NCI-H2029 treated with DMSO at 0.1 percent for 48 hours (cell line): ENCODE data around the gene ZNF385B.

Source experiments
- DNase-seq: peaks from one replicate; lab custom pipeline; 2025; lab: John Stamatoyannopoulos, UW

ZNF385B gene

DNA sequence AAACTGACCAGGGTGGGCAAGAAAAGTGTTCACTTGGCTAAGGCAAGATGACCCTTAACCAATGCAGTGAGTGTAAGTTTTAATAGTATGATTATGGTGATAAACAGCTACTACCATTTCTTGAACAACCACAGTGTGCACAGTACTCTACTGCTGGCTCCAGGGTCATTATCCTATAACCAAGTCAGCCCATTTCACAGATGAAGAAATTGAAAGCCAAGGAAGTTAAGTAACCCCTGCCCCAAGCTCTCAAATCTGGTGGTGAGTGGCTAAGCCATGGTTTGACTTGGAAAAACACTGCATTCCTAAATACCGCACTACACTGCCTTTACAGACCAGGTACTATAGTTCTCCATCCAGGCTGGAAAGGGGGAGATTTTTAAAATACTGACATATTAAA is 5.7 kb downstream of the ZNF385B start:
- DNase-seq, result no peak

DNA sequence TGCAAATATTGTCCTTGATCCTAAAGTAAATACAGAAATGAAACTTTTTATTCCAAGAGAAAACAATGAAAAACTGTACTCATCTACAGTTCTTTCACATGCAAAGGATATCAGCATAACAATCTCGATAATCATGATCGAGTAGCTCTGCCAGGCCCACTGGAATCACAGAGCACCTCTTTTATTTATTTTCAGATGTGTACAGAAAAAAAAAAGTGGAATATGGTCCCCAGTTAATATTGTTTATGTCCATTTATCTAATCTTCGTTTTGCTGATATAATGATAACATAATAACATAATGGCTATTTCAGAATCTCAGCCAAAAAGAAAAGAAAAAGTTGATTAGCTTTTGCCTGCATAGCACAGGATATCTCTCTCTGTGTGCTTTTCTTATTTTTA is 6.5 kb downstream of the ZNF385B start:
- DNase-seq, result no peak

DNA sequence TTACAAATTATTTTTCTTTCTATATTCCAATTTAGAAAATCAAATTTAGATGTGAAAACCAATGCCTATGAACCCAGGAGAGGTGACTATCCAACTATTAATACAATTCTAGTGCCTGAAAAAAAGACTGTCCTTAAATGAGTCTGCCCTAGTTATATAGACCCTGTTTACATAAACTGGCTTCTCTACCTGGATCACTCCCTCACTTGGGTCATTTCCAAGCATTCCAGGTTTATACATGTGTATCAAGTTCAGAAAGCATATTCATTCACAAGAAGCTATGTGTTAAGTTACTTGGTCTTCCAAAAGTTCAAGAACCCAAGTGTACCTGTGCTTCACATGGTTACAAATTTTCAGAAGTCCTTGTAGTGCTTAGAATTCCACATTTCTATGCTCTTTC is 8.3 kb downstream of the ZNF385B start:
- DNase-seq, result no peak

DNA sequence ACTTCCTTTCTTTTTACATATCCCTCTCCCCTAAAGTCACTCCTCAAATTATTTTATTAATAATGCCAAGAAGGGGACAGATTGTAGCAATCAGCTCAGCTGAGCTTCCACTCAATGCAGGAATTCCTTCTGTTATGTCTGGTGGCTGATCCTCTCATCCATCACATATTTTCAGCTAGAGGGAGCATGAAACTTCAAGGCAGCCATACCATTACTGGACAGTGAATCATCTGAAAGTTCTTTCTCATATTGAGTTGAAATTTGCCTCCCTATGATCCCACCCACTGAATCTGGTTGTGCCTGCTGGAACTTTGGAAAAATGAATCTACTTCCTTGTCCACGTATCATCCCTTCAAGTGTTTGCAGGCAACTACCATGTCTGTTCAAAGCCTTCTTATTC is 11.2 kb downstream of the ZNF385B start:
- no peak for DNase-seq

DNA sequence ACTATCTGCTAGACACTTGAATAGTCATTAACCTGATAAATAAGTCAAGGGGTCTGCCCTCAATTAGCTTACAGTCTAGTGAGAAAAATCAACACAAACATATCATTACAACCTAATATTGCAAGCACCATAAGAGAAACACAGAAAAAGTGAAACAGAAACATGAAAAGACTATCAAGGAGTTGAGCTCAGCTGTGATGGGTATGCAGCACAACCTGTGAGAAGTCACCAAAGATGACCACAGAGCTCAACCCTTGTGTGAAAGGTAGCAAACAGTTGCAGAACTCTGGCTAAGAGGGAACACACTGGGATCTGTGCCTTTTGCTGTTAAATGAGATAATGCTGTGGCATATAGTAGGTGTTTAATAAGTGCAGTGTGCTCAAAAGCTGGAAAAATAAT is 11.7 kb downstream of the ZNF385B start:
- no peak for DNase-seq

DNA sequence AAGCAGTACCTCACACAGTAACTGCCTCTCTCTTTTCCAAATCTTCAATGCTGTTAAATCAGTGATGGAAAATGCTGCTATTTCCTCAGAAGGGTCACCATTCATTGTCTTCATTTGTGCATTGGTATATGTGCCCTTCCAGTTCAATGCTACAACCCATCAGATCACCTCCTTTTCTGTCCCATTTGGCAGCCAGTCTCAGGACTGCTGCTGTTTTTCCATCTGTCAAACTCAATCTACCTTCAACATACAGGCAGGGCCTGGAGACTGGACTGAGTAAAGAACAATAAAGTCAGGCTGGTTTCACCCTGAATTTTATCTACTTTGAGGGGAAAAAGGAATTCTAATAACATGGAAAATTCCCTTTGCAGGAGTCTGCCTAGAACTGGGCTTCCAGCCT is 17.9 kb downstream of the ZNF385B start:
- no peak for DNase-seq

DNA sequence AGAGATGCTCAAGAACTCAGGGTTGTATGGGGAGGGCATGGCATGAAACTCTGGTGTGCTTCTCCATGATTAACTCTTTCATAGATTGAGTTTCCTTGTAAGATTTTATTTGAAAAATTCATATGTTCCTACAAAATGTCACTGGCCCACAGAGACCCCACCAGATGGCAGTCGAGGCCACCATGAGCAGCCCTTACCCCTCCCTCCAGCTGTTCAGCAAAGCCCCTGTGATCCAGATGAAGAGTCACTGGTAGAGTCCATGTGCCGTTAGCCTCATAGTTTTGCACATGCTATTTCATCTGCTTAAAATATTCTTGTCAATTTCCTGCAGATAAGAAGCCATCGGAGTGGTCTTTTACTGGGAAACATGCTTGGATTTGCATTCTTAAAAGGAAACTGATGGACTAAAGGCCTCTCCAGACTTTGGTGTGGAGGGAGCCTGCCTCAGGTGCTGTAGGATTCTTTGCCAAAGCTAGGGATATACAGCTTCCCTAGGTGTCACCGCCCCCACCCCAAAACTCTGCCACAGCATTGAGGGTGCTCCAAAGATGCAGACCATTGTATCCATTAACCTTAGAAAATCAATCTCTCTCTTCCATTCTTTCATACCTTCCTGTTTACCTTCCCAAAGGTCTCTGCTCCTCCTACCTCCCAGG is 18.8 kb downstream of the ZNF385B start:
- no peak for DNase-seq

DNA sequence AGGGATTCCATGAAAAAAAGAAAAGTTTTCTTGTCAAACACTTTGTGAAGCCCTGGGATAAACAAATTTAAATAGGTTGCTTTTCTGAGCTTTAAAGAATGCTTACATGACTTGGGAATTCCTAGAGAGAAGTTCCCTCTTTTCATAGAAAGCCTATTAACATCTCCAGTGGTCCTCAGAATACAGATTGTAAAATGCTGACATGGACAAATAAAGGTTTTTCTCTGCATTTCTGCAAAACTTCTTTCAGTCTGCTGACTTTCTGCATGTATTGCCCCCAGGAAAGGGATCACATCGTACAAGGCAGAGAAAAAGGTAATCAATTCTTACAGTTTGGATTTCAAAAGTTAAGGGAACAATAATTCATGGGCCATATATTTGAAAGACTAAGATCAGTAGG is 20.6 kb downstream of the ZNF385B start:
- no peak for DNase-seq

DNA sequence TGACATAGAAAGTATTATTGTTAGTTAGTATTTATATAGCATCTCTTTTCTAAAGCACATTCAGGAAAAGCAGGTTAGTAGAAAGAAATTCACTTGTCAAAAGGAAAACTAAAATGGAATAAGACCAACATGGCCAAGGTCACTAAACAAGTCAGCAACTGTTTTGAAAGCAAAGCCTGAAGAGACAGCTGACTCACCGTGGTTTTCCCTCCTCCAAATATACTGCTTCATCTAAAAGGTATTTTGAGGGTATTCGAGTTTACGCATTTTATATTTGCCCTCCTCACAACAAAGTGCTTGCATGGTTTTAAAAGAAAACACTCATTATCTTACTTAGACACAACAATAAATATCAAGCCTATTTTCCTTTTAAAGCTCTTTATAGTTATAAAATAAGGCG is 24.0 kb downstream of the ZNF385B start:
- DNase-seq, result no peak

DNA sequence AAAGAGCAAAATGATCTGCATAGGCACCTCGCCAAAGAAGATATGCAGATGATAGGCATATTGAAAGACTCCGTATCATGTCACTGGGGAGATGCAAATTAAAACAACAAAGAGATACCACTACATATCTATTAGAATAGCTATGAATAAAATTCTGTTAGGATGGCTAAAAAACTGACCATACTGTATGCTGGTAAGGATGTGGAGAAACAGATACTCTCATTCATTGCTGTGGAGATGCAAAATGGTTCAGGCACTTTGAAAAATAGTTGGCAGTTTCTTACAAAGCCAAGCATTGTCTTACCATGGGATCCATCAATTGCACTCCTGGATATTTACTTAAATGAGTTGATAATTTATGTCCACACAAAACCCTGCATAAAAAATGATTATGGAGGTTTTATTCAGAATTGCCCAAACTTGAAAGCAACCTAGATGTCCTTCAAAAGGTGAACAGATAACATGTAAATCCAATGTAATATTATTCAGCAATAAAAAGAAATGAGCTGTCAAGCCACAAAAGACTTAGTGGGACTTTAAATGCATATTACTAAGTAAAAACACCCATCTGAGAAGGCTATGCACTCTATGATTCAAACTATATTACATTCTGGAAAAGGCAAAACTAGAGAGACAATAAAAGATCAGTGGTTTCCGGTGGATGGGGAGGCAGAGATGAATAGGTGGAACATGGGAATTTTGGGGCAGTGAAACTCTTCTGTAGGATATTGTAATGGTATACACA is 31.2 kb downstream of the ZNF385B start:
- no peak for DNase-seq

DNA sequence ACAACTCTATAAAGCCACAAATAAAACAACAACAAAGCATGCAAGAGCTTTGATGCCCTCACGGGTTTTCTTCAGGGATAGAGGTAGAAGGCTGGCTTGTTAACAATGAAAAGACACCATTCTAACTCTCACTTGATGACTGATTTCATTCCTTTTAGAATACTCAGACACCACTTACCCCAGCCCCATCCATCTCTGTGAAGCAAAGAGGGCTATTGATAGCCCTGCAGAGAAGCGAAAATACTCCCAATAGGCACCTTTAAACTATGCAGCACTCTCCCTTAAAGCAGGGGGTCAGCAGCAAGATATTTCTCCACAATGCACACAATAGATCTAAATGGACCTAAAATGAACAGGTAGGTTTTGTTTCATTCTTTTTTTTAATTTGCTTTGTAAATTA is 35.1 kb downstream of the ZNF385B start:
- DNase-seq, result no peak

DNA sequence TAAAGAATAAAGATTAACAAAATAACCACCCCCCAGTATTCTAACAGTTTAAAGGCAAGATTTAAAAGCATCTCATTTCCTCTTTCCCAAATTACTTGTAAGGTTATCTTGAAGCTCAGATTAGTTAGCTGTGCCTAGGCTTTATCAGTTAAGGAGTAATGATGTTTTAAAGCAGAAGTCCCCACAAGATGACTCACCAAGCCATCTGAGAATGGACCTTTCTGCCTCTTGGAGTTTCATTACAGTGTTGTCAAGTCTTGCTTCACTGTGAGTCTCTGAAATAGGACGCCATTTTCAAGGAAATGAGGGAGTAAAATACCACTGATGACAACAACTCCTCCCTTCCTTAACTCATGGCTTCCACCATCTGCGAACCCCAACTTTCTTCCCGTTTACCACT is 35.9 kb downstream of the ZNF385B start:
- DNase-seq, result no peak

DNA sequence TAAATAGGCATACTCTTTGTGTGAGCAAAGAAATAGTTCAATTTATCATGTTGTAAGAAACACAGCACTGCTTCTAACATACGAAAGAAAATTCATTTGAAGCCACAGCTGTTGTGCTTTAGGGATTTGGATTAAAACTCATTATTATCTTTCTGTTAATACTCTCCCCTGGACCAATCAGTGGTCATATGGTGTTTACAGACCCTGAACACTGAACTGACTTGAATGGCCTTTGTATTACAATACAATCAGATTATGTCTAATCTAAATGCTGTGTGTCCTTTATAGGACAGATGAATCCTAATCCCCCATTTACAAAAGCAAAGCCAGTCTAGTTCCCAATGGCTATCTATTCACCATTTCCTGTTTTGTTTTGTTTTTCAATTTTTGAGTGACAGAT is 36.5 kb downstream of the ZNF385B start:
- DNase-seq, result no peak

DNA sequence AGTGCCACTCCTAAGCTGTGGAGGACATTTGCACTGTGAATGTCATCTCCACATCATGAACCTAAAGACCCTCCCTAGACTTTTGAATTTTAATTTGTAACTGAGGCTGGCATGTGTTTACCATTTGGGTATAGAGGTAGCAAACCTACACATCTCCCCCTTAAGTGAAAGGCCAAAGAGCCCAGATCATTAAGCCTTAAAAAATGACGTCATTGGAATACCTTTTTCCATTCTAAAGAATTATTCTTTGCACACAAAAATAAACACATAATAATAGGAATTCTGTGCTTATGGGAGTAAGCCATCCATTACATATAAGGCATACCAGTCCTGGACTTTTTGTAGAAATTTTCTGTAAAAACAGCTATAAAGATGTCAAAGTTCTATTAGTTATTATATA is 38.9 kb downstream of the ZNF385B start:
- no peak for DNase-seq

DNA sequence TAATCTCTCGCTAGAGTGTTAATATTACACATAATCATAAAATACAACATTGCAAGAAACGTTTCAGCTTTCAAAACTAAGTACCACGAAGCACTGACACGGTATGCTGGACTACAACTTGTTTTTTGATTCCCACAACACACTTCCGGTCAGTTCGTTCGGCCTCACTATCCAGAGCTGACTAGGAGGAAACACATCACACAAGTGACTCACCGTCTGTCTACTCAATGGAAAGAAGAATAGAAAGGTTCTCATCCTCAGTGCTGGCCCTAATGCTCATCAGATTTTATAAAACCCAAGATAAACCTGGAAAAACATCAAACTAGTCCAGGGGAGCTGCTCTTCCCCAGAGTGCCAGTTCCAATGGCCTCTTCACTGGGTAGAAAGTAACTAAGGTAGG is 42.9 kb downstream of the ZNF385B start:
- DNase-seq, result no peak

DNA sequence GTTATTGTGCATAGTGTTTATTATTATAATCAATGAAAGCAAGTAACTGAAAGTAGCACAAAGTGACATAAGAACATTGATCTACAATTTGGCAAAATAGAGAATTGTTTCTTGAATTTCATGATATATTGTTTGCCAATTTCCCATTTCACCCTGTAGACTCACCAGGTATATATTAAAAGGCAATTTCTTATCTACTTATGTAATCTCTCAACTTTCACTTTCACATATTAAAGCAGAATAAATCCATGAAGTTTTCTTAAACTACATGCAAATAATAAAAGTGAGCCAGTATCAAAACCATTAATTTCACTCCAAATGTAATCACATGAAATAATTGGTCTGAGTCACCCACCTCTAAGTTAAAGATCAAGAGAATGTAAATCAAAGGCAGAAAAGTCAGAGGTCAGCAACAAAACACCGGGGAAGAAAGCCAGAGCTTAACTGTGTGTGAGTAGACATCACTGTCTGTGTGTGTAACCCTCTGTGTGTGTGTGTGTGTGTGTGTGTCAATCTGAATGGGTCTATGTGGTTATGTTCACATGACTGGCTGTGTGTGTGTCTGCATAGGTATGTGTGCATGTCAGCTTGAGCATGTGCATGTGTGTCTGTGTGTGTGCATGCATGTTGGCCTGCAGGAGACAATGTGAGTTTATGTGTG is 44.1 kb downstream of the ZNF385B start:
- DNase-seq, result no peak

DNA sequence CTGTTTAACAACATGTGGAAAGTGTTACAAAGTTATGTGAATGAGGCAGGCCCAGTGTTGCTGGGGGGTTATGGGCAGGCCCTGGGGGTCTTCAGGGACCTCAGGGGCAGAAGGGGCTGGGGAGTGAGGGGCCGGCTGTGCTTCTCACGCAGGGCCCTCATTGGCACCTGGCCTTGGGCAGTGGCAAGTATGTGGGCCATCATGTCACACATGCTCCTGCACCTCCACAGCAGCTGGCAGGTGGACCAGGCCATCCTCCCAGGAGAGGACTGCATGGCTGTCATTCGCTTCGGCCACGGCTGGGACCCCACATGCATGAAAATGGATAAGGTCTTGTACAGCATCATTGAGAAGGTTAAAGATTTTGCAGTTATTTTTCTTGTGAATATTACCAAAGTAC is 47.4 kb downstream of the ZNF385B start:
- no peak for DNase-seq

DNA sequence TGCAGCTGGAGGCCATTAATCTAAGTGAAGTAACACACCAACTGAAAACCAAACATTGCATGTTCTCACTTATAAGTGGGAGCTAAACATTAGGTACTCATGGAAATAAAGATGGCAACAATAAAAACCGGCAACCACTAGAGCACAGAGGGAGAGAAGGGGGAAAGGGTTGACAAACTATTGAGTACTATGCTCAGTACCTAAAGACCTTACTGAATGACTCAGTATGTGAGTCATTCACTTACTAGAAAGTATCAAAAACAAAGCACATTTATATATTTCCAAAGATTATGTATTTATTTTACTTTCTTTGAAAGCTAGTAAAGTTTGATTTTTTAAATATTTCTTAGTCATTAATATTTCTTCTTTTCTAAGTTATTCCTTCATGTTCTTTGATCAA is 48.9 kb downstream of the ZNF385B start:
- DNase-seq, result no peak

DNA sequence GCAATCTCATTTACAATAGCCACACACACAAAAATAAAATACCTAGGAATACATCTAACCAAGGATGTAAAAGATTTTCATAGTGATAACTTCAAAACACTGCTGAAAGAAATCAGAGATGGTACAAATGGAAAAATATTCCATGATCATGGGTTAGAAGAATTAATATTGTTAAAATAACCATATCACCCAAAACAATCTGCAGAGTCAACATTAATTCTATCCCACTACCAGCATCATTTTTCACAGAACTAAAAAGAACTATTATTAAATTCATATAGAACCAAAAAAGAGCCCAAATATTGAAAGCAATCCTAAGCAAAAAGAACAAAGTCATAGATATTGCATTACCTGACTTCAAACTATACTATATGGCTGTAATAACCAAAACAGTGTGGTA is 50.4 kb downstream of the ZNF385B start:
- DNase-seq, result no peak

DNA sequence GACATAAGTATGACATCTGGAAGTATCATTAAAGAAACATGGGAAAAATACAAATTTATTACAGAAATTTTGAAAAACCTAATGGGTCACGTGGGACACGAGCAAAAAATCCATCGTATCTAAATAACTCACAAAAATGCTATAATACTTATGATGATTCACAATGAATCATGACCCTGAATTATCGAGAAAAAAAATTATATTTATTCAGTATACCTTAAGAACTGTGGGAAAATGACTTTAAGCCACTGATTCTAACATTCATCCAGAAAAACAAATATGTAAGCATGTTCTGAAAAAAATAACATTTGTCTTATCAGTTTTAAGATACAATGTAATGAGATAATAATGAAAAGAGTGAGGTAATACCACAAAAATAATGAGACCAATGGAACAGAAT is 51.8 kb downstream of the ZNF385B start:
- DNase-seq, result no peak

DNA sequence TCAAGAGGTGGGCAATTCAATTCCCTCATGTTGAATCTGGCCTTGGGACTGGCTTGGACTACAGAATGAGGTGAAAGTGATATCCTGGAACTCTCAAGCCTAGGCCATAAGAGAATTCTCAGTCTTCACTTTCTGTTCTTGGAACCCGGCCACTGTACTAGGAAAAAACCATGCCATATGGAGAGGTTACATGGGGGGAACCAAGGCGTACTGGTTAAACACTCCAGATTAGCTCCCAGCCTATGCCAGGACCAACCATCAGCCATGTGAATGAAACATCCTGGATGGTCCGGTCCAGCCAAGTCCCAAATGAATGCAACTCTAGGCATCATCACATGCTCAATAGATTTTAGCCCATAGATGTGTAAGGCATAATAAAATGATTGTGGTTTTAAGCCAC is 56.4 kb downstream of the ZNF385B start:
- no peak for DNase-seq

DNA sequence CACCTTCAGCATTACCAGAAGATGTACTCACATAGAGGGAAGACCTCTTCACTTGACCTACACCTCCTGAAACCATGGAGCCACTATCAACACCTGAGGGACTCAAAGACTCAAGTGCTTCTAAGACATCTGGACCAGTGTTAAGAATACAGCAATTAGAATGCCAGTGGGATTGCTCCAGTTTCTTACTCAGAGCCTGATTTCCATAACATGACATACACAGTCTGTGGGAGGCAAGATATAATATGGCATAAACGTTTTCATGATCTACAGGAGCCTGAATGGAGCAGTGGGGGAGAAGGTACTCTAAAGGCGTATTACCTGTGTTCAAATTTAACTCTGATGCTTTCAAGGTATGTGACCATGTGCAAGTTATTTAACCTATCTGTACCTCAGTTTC is 57.2 kb downstream of the ZNF385B start:
- no peak for DNase-seq

DNA sequence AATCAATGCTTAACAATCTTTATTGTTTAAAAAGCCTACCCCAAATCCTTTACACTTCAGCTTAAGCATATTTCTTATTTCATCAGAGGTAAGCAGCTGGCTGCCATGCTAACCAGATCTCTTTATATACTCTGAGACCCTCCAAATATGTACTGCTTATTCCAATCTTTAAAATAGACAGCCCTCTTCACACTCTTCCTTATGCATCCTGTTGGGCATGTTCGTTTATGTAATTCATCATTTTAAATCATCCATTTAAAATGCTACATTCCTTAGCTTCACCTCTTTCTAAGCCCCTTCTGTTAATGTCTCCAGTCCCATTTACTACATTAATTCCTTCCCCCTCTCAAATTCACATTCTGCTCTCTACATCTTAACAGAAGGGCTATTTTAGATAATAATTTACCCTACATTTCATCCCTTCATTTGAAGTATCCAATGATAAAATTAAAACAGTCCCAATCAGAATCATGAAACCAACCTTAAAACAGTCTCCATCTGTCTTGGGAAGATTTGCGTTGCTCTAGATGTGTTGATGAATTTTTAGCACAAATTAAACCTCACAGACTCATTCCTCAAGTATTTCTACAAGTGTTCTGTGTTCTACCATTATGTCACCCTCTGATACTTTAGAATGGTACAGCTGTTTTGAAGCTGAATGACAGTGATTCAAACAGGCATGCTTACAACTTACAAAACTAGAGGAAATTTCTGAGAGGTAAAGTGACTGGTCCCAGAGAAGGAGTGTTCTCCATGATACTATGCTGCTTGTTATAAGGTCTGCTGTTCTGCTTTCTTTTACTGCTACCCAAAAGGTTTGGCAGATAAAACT is 59.1 kb downstream of the ZNF385B start:
- DNase-seq, result no peak
